Stimulated activated CD4-positive, alpha-beta T cell treated with anti-CD3 and anti-CD28 coated beads, TNF-alpha, amount 100 ng/mL, for 24 hours (primary cell): ENCODE measurements around the gene SLC27A1.
"Not testable (repeated sequence)": the region's sequence is repeated elsewhere in the genome, so short reads cannot be mapped to it uniquely, and the experiment has no call there.

Source experiments
- DNase-seq, 3 experiments: peaks; one replicate each; pipeline ENCODE4 v3.0.0-alpha.2; 2020; ENCODE audit warnings: low read depth in 3 of 3

Gene SLC27A1

DNA sequence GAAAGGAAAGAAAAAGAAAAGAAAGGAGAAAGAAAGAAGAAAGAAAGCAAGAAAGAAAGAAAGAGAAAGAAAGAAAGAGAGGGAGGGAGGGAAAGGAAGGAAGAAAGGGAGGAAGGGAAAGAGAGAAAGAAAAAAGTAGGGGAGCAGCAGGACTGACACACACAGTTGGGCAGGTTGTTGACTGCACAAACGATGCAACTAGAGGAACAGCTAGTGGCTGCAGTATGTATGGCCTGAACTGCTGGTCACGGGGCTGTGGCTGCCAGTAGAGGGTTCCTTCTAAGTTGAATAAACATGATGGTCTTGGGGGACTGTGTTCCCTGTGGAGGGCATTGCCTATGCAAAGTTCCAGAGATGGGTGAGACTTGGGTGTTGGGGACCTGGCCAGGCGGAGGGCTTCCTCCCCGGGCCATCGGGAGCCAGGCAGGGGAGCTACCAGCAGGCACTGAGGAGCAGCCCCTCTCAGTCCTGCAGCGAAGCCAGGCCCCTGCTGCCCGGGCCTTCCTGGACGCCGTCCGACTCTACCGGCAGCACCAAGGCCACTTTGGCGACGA, 68.4 kb downstream of the SLC27A1 start:
- no peak for DNase-seq

DNA sequence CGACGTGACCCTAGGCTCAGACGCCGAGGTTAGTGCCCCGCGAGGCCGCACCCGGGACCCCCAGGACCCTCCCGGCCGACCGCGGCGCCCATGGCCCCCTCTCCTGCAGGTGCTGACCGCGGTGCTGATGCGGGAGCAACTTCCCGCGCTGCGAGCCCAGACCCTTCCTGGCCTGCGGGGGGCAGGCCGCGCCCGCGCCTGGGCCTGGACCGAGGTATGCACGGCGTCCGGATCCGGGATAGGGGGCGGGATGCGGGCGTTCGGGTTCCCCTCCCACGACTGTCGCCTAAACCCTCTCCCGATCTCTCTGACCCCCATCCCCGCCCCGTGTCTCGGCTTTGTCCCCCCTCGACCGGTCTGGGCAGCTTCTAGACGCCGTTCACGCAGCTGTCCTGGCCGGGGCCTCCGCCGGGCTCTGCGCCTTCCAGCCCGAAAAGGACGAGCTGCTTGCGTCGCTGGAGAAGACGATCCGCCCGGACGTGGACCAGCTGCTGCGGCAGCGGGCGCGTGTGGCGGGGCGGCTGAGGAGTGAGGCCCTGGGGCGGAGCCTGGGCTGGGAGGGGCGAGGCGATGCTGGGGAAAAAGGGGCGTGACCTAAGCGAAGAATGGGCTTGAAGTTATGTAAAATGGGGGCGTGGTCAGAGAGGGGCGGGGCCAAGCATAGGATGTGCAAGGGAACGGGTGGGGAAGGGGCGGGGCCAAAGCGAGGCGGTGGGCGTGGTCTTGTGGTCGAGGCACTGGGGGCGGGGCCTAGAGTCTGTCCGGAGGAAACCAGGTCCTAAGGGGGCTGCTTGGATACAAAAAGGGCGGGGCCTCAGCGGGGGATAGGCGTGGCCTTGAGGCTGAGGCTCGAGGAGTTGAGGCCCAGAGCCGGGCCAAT, 69.2 kb downstream of the SLC27A1 start:
- DNase-seq, result peak; percentile 91 to 97 (median 94)

- DNase-seq, result no peak
Observed at GRCh38 chr19:17540174-17540573, 69.8 kb downstream of the SLC27A1 start.

DNA sequence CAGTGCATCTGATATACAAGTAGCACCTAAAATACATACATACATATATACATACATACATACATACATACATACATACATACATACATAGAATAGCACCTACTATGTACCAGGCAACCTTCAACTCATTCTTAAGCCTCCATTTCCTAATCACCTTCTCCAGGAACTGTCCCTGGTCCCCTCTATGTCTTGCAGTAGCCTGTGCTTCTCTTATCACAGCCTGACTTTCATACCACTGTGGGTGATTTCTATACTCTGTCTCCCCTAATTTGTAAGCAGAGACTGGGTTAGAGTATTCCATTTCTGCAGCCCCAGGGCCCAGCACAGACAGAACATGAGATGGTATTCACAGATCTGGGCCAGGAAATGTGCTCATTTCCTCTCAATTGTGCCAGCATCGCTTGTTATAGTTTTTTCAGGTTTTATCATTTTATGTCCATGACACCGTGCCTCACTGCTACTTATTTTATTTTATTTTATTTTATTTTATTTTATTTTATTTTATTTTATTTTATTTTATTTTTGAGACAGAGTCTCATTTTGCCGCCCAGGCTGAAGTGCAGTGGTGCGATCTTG, 70.9 kb downstream of the SLC27A1 start:
- no peak for DNase-seq

- DNase-seq, result no peak
Observed at GRCh38 chr19:17542042-17542441, 71.7 kb downstream of the SLC27A1 start.

DNA sequence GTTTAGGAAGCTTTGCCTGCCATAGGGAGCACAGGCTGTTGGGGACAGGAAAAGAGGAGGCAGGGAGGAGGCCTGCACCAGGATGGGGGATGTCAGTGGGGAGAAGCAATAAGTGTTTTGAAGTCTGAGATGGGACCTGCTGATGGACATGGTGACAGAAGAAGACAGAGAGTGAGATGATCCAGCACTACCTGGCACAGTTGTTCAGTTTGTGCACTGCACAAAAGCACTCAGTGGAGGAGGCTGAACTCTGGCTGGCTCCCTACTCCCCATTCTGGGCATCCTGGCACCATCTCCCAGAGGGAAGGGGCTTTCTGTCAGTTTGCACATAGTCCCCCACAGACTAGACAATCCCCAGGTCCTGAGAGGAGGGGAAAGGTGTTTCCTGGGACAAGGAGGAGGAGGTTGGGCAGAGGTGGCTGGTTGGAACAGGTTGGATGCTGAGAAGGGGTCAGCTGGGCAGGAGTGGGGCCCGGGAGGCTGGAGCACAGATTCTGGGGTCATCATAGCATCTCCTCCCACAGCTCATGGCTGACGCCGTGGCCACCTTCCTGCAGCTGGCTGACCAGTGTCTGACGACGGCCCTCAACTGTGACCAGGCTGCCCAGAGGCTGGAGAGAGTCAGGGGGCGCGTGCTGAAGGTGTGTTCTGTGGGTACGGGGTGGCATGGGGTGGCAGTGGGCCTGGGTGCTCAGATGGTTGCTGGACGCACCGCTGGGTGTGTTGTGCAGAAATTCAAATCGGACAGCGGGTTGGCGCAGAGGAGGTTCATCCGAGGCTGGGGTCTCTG, 72.7 kb downstream of the SLC27A1 start:
- no peak for DNase-seq

GRCh38 chr19:17543986-17544385, 73.7 kb downstream of the SLC27A1 start:
- no peak for DNase-seq

DNA sequence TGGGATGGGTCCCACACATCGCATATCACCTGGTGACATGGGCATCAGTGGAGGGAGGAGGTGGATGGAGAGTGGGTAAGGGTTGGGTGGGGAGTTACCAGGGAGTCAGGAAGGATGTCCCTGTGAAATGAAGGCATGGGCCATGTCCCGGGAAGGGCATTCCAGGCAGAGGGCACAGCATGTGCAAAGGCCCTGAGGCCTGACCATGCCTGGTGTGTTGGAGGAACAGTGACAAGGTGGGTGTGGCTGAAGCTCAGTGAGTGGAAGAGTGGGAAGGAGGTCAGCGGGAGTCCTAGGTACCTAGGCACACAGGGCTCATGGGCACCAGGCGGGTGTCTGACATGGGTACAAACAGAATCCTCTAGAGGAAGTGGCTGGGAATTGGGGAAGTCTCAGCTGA, 74.1 kb downstream of the SLC27A1 start:
- DNase-seq, result no peak

DNA sequence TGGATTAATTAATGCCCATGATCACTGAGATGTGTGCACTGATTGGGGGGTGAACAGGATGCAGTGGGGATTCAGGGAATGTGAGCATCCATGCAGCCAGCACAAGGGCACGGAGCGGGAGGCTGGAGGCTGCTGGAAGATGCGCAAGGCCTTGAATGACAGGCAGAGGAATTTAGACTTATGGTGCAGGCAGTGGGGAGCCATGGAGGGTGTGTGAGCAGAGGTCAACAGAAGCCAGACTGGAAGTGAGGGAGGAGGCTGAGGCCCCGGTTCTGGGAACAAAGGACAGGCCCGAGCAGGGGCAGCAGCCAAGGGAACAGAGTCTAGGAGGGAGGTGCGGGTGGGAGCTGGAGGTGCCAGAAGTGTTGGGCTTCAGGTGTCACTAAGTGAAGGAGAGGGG, 77.8 kb downstream of the SLC27A1 start:
- DNase-seq, result no peak

- no peak for DNase-seq
Observed at GRCh38 chr19:17549085-17549740, 78.9 kb downstream of the SLC27A1 start.

GRCh38 chr19:17550076-17550667, 79.8 kb downstream of the SLC27A1 start:
- DNase-seq, result no peak

DNA sequence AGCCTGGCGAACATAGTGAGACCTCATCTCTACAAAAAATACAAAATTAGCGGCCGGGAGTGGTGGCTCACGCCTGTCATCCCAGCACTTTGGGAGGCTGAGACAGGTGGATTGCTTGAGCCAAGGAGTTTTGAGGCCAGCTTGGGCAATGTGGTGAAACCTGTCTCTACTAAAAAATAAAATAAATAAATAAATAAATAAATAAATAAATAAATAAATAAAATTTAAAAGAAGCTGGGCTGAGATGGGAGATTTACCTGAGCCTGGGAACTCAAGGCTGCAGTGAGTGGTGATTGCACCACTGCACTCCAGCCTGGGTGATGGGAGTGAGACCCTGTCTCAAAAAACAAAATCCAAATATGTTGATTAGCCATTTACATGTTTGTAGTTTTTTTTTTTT, 82.4 kb downstream of the SLC27A1 start:
- DNase-seq, result not testable (repeated sequence)

- DNase-seq, result no peak
Observed at GRCh38 chr19:17553256-17553655, 82.9 kb downstream of the SLC27A1 start.

DNA sequence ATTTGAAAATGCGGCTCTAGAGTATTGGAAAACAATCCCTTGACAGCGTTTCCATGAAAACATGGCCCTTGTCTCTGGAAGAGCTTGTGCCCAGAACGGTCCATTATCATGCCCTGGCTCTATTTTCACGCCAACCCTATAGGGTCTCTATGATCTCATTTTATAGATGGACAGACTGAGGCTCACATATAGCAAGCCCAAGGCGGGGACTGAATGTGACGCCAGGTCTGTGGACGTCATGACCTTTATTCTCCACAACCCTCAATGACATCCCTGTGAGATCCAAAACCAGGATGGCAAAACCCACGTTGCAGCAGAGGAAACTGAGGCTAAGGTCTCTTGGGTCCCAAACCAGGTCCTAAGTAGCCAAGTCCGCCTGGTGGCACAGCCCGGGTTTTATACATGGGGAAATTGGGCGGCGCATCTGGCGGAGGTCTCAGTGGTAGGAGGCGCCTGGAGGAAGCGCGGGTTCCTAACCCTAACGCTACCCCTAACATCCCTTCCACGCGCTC, 84.7 kb downstream of the SLC27A1 start:
- DNase-seq, result no peak

- DNase-seq, result peak; percentile 97 to 100 (median 98)
Observed at GRCh38 chr19:17555480-17555928, 85.2 kb downstream of the SLC27A1 start, which contains the start of gene COLGALT1. COLGALT1 (plus strand) TSS chr19:17555649; CDS start chr19:17555714, 65 bp downstream.
